Measurements from ENCODE around the gene ZBTB46. TPM values are rescaled to one million over a fixed set of nuclear protein-coding genes. Genes with fewer than 3 reads are reported as not detected.
A peak's percentile ranks its signal among the peaks of the same experiment; 100 is the strongest.
"Not testable (repeated sequence)": the region's sequence is repeated elsewhere in the genome, so short reads cannot be mapped to it uniquely, and the experiment has no call there.

Gene ZBTB46
- total RNA-seq, 1 donor = 13.8 TPM

- no peak overlapping the region for H3K4me3 ChIP-seq (ENCODE audit: low read depth, low read length)
- no peak for TF ChIP-seq CTCF (IDR thresholded peaks at IDR 0.05; ENCODE audit: insufficient read depth, low read depth, low read length)
- no peak for DNase-seq (ENCODE audit: low read depth)
Observed at GRCh38 chr20:63868264-63868663, 37.2 kb upstream of the ZBTB46 start.

GRCh38 chr20:63867042-63867441, 36.0 kb upstream of the ZBTB46 start:
- not testable (repeated sequence) for DNase-seq (ENCODE audit: low read depth); H3K4me3 ChIP-seq (ENCODE audit: low read depth, low read length)

- DNase-seq (ENCODE audit: low read depth) = peak; percentile 99
- peak within 1 kb of the TSS; percentile 70 for H3K4me3 ChIP-seq (ENCODE audit: low read depth, low read length)
- no peak for TF ChIP-seq CTCF (IDR thresholded peaks at IDR 0.05; ENCODE audit: insufficient read depth, low read depth, low read length)
Observed at GRCh38 chr20:63864978-63865640, 34.0 kb upstream of the ZBTB46 start, which contains the start of gene TPD52L2. TSS of gene TPD52L2 (plus strand) at chr20:63865270. CDS start at chr20:63865366, 96 bp downstream.

GRCh38 chr20:63864545-63864977, 33.5 kb upstream of the ZBTB46 start:
- no peak for TF ChIP-seq CTCF (IDR thresholded peaks at IDR 0.05; ENCODE audit: insufficient read depth, low read depth, low read length)
- peak overlapping the region; percentile 70 for H3K4me3 ChIP-seq (ENCODE audit: low read depth, low read length)
- no peak for DNase-seq (ENCODE audit: low read depth)

GRCh38 chr20:63863798-63864544, 32.9 kb upstream of the ZBTB46 start:
- peak overlapping the region; percentile 70 for H3K4me3 ChIP-seq (ENCODE audit: low read depth, low read length)
- TF ChIP-seq CTCF (IDR thresholded peaks at IDR 0.05; ENCODE audit: insufficient read depth, low read depth, low read length) = peak; percentile 68
- DNase-seq (ENCODE audit: low read depth) = peak; percentile 84

GRCh38 chr20:63863021-63863797, 32.1 kb upstream of the ZBTB46 start:
- no peak for DNase-seq (ENCODE audit: low read depth)
- H3K4me3 ChIP-seq (ENCODE audit: low read depth, low read length) = peak overlapping the region; percentile 70
- TF ChIP-seq CTCF (IDR thresholded peaks at IDR 0.05; ENCODE audit: insufficient read depth, low read depth, low read length) = no peak
